ENCODE results near the gene TUFT1. TPM values are rescaled to one million over a fixed set of nuclear protein-coding genes. Genes with fewer than 3 reads are reported as not detected.

Gene TUFT1
- polyA plus RNA-seq, 1 donor from 2014 or later = 25.8 TPM

DNA sequence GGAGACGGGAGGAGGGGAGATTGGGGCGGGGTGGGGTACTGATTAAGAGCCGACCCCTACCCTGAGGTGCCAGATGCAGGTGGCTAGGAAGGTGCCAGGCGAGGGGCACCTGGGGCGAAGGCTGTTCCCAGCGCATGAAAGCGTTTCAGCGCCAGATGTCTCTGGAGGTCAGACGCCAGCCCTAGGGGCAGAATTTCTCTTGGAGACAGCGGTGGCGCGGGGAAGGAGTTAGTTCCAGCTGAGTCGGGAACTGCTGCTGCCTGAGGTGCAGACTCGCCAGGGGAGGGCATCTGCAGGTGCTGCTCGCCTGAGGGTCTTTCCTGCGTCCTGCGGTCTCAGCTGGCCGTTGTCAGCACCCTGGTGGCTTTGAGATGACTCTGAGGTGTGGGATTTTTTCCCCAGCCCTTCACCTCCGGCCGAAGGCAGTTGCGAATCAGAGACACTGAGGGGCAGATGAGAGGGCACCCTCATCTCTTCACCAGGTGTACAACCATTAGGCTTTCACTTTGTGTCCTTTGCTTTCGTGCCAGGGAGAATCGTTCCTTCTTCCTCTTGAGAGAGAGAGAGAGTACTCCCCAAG, 28.4 kb upstream of the TUFT1 start:
- H2AFZ ChIP-seq (ENCODE audit: low read depth, low read length) = peak overlapping the region; percentile 70
- peaks cover 13% of the 10 kb centered on the region for H3K27me3 ChIP-seq (ENCODE audit: insufficient read depth, low read depth, low read length)
- peaks cover 9% of the 10 kb centered on the region for H3F3A ChIP-seq (ENCODE audit: insufficient read depth, low read length, poor library complexity, severe bottlenecking)
- H3K9me3 ChIP-seq (ENCODE audit: low read length) = no peaks in the 10 kb centered on the region
- peak overlapping the region; percentile 90 for H3K4me3 ChIP-seq (ENCODE audit: low read length)
- H3K9ac ChIP-seq (ENCODE audit: low read length) = peak overlapping the region; percentile 74
- H3K79me2 ChIP-seq (replicated peaks; ENCODE audit: insufficient read depth, low read length) = no peaks in the 10 kb centered on the region
- H3K9me2 ChIP-seq (ENCODE audit: insufficient read depth, low read length) = no peaks in the 10 kb centered on the region
- H4K20me1 ChIP-seq (ENCODE audit: insufficient read depth) = no peaks in the 10 kb centered on the region
- peak overlapping the region; percentile 93 for H3K4me2 ChIP-seq (ENCODE audit: low read length)
- H3K36me3 ChIP-seq (ENCODE audit: insufficient read depth, low read length) = no peaks in the 10 kb centered on the region
- peak overlapping the region; percentile 73 for H3K27ac ChIP-seq (ENCODE audit: low read length)
- TF ChIP-seq EP300 (conservative IDR thresholded peaks at IDR 0.05; ENCODE audit: poor library complexity, severe bottlenecking) (no peak), SMC3 (conservative IDR thresholded peaks at IDR 0.05; ENCODE audit: poor library complexity) (peak; percentile 57), RAD21 (conservative IDR thresholded peaks at IDR 0.05) (peak; percentile 30), TAF1 (IDR thresholded peaks at IDR 0.05; ENCODE audit: low read depth) (no peak), POLR2AphosphoS5 (IDR thresholded peaks at IDR 0.05) (no peak), EZH2 (IDR thresholded peaks at IDR 0.05; ENCODE audit: borderline replicate concordance, insufficient read depth, low read length, poor library complexity, severe bottlenecking) (no peak)
- TF ChIP-seq, protein P1, sequence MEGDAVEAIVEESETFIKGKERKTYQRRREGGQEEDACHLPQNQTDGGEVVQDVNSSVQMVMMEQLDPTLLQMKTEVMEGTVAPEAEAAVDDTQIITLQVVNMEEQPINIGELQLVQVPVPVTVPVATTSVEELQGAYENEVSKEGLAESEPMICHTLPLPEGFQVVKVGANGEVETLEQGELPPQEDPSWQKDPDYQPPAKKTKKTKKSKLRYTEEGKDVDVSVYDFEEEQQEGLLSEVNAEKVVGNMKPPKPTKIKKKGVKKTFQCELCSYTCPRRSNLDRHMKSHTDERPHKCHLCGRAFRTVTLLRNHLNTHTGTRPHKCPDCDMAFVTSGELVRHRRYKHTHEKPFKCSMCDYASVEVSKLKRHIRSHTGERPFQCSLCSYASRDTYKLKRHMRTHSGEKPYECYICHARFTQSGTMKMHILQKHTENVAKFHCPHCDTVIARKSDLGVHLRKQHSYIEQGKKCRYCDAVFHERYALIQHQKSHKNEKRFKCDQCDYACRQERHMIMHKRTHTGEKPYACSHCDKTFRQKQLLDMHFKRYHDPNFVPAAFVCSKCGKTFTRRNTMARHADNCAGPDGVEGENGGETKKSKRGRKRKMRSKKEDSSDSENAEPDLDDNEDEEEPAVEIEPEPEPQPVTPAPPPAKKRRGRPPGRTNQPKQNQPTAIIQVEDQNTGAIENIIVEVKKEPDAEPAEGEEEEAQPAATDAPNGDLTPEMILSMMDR (IDR thresholded peaks at IDR 0.05; ENCODE audit: poor library complexity, severe bottlenecking) = no peak
- TF ChIP-seq, protein P2, sequence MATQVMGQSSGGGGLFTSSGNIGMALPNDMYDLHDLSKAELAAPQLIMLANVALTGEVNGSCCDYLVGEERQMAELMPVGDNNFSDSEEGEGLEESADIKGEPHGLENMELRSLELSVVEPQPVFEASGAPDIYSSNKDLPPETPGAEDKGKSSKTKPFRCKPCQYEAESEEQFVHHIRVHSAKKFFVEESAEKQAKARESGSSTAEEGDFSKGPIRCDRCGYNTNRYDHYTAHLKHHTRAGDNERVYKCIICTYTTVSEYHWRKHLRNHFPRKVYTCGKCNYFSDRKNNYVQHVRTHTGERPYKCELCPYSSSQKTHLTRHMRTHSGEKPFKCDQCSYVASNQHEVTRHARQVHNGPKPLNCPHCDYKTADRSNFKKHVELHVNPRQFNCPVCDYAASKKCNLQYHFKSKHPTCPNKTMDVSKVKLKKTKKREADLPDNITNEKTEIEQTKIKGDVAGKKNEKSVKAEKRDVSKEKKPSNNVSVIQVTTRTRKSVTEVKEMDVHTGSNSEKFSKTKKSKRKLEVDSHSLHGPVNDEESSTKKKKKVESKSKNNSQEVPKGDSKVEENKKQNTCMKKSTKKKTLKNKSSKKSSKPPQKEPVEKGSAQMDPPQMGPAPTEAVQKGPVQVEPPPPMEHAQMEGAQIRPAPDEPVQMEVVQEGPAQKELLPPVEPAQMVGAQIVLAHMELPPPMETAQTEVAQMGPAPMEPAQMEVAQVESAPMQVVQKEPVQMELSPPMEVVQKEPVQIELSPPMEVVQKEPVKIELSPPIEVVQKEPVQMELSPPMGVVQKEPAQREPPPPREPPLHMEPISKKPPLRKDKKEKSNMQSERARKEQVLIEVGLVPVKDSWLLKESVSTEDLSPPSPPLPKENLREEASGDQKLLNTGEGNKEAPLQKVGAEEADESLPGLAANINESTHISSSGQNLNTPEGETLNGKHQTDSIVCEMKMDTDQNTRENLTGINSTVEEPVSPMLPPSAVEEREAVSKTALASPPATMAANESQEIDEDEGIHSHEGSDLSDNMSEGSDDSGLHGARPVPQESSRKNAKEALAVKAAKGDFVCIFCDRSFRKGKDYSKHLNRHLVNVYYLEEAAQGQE (IDR thresholded peaks at IDR 0.05; ENCODE audit: borderline replicate concordance) = no peak

DNA sequence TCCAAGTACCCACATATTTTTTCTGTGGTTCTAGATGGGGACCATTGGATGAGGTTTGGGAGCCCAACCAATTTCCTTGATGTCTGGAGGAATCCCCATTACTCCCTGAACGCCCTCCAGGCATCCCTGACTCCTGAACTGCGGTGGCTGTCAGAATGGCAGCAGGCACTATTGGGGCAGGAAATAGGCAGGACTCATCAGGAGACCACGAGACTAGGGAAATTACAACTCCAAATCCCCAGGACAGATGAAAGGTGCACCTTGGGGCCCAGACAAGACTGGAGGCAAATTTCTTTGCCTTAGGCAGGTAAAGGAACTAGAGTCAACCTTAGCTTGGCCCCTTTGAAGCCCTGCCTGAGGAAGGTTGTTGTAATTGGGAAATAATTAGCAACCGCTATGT, 27.8 kb upstream of the TUFT1 start:
- no peaks in the 10 kb centered on the region for H3K79me2 ChIP-seq (replicated peaks; ENCODE audit: insufficient read depth, low read length)
- peak overlapping the region; percentile 93 for H3K4me2 ChIP-seq (ENCODE audit: low read length)
- no peaks in the 10 kb centered on the region for H3K9me2 ChIP-seq (ENCODE audit: insufficient read depth, low read length)
- TF ChIP-seq EP300 (conservative IDR thresholded peaks at IDR 0.05; ENCODE audit: poor library complexity, severe bottlenecking) (no peak), EZH2 (IDR thresholded peaks at IDR 0.05; ENCODE audit: borderline replicate concordance, insufficient read depth, low read length, poor library complexity, severe bottlenecking) (no peak), RAD21 (conservative IDR thresholded peaks at IDR 0.05) (no peak), MXI1 (conservative IDR thresholded peaks at IDR 0.05; ENCODE audit: poor library complexity, severe bottlenecking) (no peak), TAF1 (IDR thresholded peaks at IDR 0.05; ENCODE audit: low read depth) (no peak), SMC3 (conservative IDR thresholded peaks at IDR 0.05; ENCODE audit: poor library complexity) (no peak), POLR2AphosphoS5 (IDR thresholded peaks at IDR 0.05) (no peak)
- TF ChIP-seq, protein P2 (IDR thresholded peaks at IDR 0.05; ENCODE audit: borderline replicate concordance) = no peak
- TF ChIP-seq, protein P1 (IDR thresholded peaks at IDR 0.05; ENCODE audit: poor library complexity, severe bottlenecking) = no peak
- H3K27ac ChIP-seq (ENCODE audit: low read length) = no peak overlapping the region
- H3K9me3 ChIP-seq (ENCODE audit: low read length) = no peaks in the 10 kb centered on the region
- peak overlapping the region; percentile 74 for H3K9ac ChIP-seq (ENCODE audit: low read length)
- peak overlapping the region; percentile 90 for H3K4me3 ChIP-seq (ENCODE audit: low read length)
- H3K27me3 ChIP-seq (ENCODE audit: insufficient read depth, low read depth, low read length) = peaks cover 13% of the 10 kb centered on the region
- H2AFZ ChIP-seq (ENCODE audit: low read depth, low read length) = no peak overlapping the region
- H3K36me3 ChIP-seq (ENCODE audit: insufficient read depth, low read length) = no peaks in the 10 kb centered on the region
- no peaks in the 10 kb centered on the region for H4K20me1 ChIP-seq (ENCODE audit: insufficient read depth)
- peaks cover 9% of the 10 kb centered on the region for H3F3A ChIP-seq (ENCODE audit: insufficient read depth, low read length, poor library complexity, severe bottlenecking)
